ENCODE measurements around the gene MPHOSPH8. TPM values are rescaled to one million over a fixed set of nuclear protein-coding genes. Genes with fewer than 3 reads are reported as not detected.

Gene MPHOSPH8
- total RNA-seq, 2 experiments from 2014 or later = 44.9 to 49.6 TPM

DNA sequence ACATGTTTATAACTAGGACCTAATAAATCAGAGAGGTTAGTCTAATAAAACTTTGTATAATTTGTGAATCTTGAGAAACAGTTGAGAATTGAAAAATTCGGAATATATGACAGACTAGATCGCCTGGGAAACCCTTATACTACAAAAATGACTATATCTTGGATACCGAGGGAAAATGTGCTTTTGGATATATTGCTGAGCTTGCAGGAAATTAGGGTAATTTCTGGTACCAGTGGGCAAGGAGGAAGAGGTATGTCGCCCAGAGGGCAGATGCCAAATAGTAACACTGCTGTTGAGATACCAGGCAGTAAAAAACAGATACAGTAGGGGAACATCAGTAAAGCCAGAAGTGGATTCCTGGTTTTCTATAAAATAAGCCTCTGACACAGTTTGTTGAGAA lies 17.3 kb downstream of the MPHOSPH8 start:
- POLR2A ChIA-PET = no interaction called here
- no peak overlapping the region for H3K27ac Mint-ChIP-seq

DNA sequence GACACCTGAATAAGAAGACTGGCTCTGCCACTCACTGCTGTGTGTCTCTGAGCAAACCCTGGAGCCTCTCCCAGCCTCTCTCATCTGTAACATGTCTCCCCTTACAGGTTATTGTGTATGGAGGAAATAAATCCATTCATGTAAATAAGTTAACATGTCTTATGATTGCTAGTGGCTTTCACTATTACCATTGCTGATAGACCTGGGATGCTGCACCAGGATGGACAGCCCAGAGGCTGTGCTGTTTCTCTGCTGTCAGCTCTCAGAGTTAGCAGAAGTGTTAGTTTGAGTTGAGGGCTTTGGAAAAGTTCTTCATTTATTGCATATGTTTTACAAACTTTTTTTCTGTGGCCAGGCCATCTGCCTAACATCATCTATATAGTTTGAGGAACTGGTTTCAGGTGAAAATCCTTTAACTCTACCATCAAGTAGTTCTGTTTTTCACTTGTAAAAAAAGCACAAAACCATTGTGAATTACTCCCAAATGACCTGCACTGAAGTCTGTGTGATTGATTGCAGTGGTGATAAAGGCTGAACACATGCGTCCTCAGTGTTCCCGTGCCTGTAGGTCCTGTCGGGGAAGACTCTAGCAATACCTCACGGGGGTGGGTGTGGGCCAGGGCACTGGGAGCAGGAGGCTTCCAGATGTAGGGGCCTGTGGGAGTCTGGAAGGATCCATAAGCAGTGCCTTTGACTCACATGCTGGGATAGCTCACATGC lies 24.6 kb downstream of the MPHOSPH8 start:
- Mint-ChIP-seq H3K27me3 (no peaks in the 10 kb centered on the region), H3K9me3 (no peaks in the 10 kb centered on the region), H3K4me1 (no peaks in the 10 kb centered on the region), H3K4me3 (no peak overlapping the region), H3K27ac (no peak overlapping the region), H3K36me3 (ENCODE audit: low read depth) (peaks cover 49% of the 10 kb centered on the region)
- POLR2A ChIA-PET = no interaction called here
- DNase-seq = no peak
- CTCF ChIA-PET = no interaction called here

More for the DNA sequence above, 17.3 kb downstream of the MPHOSPH8 start:
- no peaks in the 10 kb centered on the region for H3K9me3 Mint-ChIP-seq
- DNase-seq = no peak
- no peak overlapping the region for H3K4me3 Mint-ChIP-seq
- CTCF ChIA-PET = interaction anchor here (1.1 kb wide), 1 partner anchor 17 kb away, joined by 3 read pairs; the partner anchor contains the start of gene MPHOSPH8
- H3K36me3 Mint-ChIP-seq (ENCODE audit: low read depth) = peaks cover 55% of the 10 kb centered on the region
- no peaks in the 10 kb centered on the region for H3K4me1 Mint-ChIP-seq
- no peaks in the 10 kb centered on the region for H3K27me3 Mint-ChIP-seq

DNA sequence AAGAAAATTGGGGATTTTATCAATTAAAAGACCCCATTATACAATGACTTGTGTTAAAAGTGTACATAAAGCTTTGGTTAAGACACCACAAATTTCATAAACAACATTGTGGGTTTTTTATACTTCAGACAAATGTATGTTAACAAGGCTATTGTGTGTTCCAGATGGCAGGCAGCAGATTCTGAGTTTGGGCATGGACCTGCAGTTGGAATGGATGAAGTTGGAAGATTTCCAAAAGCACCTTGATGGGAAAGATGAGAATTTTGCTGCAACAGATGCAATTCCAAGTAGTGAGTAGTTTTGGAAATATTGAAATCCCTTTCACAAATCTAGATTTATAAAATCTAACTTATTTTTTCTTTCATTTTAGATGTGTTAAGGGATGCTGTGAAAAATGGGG lies 25.4 kb downstream of the MPHOSPH8 start:
- no peak overlapping the region for H3K4me3 Mint-ChIP-seq
- no peak overlapping the region for H3K27ac Mint-ChIP-seq
- H3K36me3 Mint-ChIP-seq (ENCODE audit: low read depth) = peaks cover 52% of the 10 kb centered on the region
- no peak for DNase-seq
- H3K9me3 Mint-ChIP-seq = no peaks in the 10 kb centered on the region
- ChIA-PET POLR2A (no interaction called here), CTCF (no interaction called here)
- H3K4me1 Mint-ChIP-seq = no peaks in the 10 kb centered on the region
- H3K27me3 Mint-ChIP-seq = no peaks in the 10 kb centered on the region

DNA sequence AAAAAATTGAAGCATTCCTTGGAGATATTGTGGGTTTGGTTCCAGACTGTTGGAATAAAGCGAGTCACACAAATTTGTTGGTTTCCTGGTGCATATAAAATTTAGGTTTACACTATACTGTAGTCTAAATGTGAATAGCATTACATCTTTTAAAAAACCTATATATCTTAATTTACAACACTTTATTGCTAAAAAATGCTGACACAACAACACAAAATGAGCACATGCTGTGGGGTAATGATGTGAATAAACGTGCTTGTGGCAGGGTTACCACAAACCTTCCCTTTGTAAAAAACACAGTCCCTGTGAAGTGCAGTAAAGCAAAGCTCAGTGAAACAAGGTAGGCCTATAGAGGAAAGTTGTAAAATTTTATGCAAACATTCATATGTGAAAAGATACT lies 27.7 kb downstream of the MPHOSPH8 start:
- CTCF ChIA-PET = no interaction called here

DNA sequence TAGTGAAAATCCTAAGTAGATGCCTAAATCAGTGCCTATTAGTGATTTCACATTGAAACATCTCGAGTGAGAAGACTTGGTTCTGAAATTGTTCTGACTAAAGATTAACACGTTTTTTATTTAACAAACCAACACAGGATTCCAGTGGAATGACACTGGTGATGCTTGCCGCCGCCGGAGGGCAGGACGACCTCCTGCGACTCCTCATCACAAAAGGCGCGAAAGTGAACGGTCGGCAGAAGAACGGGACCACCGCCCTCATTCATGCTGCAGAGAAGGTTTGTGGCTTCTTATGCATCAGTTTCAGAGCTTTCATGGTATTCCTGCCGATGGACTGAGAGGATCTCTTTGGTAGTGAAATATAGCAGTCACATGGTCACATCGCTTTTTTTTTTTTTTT lies 28.1 kb downstream of the MPHOSPH8 start:
- Mint-ChIP-seq H3K36me3 (ENCODE audit: low read depth) (peaks cover 64% of the 10 kb centered on the region), H3K9me3 (no peaks in the 10 kb centered on the region), H3K4me1 (peaks cover 6% of the 10 kb centered on the region), H3K4me3 (no peak overlapping the region), H3K27me3 (no peaks in the 10 kb centered on the region), H3K27ac (no peak overlapping the region)
- DNase-seq = no peak
- CTCF ChIA-PET = no interaction called here
- POLR2A ChIA-PET = no interaction called here

More for the DNA sequence above, 27.7 kb downstream of the MPHOSPH8 start:
- Mint-ChIP-seq H3K27me3 (no peaks in the 10 kb centered on the region), H3K9me3 (no peaks in the 10 kb centered on the region), H3K4me1 (peaks cover 6% of the 10 kb centered on the region), H3K36me3 (ENCODE audit: low read depth) (peaks cover 63% of the 10 kb centered on the region), H3K27ac (no peak overlapping the region), H3K4me3 (no peak overlapping the region)
- DNase-seq = no peak
- POLR2A ChIA-PET = no interaction called here

DNA sequence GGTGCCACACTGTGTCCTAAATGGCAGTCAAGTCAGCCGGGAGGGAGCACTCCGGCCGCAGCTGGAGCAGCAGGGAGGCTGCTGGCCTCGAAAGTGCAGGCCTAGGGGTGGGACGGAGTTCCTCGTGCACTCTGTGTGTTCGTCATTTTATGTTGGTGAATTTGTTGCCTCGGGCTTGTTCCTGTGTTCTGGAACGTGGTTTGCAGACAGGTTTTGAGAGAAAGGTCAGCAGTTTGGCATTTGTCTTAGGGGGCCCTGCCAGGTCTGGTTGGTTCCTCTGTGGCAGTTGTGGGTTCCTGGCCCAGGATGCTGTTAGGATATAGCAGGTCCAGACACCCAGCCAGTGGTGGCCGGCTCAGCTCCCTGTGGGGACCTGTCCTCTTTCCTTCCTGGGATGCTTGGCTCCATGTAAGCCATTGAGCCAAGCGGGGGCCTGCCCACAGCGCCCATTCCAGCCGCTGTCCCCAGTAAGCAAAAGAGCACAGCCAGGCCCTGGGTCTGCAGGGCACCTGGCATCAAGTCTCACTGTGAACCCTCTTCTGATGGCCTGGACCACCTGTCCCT lies 30.0 kb downstream of the MPHOSPH8 start:
- POLR2A ChIA-PET = no interaction called here
- Mint-ChIP-seq H3K4me3 (no peak overlapping the region), H3K4me1 (peaks cover 6% of the 10 kb centered on the region), H3K36me3 (ENCODE audit: low read depth) (peaks cover 68% of the 10 kb centered on the region), H3K9me3 (no peaks in the 10 kb centered on the region), H3K27ac (no peak overlapping the region), H3K27me3 (no peaks in the 10 kb centered on the region)
- no peak for DNase-seq
- CTCF ChIA-PET = no interaction called here

DNA sequence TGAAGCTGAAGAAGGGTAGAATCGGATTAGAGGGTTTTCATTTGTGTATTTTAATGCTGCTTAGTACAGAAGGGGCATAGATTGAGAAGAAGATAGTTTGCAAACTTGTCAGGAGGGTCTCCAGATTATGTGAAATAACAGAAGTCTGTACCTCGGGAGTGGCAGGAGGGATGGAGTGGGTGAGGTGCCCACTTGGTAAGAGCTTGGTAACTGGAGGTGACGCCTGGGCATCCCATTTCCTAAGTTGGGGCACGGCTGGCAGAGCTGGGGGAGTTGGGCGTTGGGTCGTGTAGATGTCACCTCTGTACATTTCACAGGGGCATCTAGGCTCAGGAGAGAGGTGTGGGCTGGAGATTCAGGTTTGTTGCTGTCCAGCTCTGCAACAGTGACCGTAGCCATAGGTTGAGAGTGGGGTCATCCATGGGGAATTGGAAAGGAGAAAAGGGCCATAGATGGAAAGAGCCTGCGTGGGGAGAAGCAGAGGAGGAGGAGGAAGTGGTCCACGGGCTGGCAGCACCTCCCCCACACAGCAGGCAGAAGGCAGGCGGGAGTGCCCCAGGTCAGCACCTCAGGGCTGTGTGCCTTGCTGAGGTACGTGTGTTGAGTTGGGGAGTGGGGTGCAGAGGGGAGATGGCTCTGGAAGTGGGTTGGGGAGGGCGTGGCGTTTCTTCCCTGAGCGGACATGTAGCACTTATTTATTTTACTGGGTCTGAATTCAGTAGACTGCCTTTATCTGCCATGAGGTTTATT lies 31.2 kb downstream of the MPHOSPH8 start:
- DNase-seq = no peak
- H3K27me3 Mint-ChIP-seq = no peaks in the 10 kb centered on the region
- H3K4me3 Mint-ChIP-seq = no peak overlapping the region
- H3K27ac Mint-ChIP-seq = peak overlapping the region; percentile 57
- H3K36me3 Mint-ChIP-seq (ENCODE audit: low read depth) = peaks cover 67% of the 10 kb centered on the region
- no peaks in the 10 kb centered on the region for H3K9me3 Mint-ChIP-seq
- ChIA-PET POLR2A (no interaction called here), CTCF (interaction anchor here (0.6 kb wide), 1 partner anchor 18 kb away, joined by 3 read pairs; no protein-coding TSS in a partner anchor)
- H3K4me1 Mint-ChIP-seq = peaks cover 6% of the 10 kb centered on the region

DNA sequence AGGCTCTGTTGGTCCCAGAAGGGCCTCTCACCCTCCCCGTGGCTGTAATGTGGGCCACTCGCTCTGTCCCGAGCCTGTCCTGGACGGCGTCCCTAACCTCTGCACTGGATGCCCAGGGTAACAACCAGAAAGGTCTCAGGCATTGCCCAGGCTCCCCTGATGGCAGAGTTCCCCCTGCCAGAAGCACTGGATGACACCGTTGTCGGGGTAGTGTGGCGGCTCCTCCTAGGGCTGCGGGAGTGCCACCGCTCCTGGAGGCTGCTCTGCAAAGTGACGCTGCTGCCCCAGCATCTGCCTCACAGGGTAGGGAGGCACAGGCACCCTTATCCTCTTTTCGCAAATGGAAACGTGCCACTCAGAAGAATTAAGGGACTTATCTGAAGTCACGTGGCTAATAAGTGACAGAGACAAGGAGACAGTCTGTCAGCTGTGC lies 32.0 kb downstream of the MPHOSPH8 start:
- Mint-ChIP-seq H3K27me3 (no peaks in the 10 kb centered on the region), H3K27ac (no peak overlapping the region), H3K4me3 (no peak overlapping the region), H3K4me1 (peaks cover 6% of the 10 kb centered on the region), H3K36me3 (ENCODE audit: low read depth) (peaks cover 72% of the 10 kb centered on the region), H3K9me3 (no peaks in the 10 kb centered on the region)
- ChIA-PET POLR2A (no interaction called here), CTCF (no interaction called here)
- DNase-seq = no peak

DNA sequence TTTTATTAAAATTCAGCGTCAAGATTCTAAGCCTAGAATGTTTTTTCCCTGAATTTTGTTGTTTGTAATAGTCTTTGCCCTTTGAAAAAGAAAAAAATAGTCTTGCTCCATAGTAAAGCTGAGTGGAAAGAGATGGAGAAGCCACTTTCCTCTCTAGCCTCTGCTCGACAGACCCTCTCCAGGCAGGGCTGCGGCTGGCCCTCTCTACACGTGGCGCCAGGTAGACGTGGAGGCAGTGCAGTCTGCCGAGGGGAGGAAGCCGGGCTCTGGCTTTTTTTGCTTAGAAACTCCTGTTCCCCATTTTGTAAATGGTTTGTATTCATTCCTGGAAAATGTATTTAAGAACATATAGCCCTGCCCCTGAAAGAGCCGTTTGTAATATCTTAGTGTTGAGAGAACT lies 35.3 kb downstream of the MPHOSPH8 start:
- Mint-ChIP-seq H3K36me3 (ENCODE audit: low read depth) (peaks cover 69% of the 10 kb centered on the region), H3K27ac (no peak overlapping the region), H3K4me1 (peaks cover 6% of the 10 kb centered on the region), H3K27me3 (no peaks in the 10 kb centered on the region), H3K9me3 (no peaks in the 10 kb centered on the region), H3K4me3 (no peak overlapping the region)
- no peak for DNase-seq
- ChIA-PET POLR2A (no interaction called here), CTCF (interaction anchor here (0.6 kb wide), 1 partner anchor 273 kb away, joined by 4 read pairs; no protein-coding TSS in a partner anchor)

DNA sequence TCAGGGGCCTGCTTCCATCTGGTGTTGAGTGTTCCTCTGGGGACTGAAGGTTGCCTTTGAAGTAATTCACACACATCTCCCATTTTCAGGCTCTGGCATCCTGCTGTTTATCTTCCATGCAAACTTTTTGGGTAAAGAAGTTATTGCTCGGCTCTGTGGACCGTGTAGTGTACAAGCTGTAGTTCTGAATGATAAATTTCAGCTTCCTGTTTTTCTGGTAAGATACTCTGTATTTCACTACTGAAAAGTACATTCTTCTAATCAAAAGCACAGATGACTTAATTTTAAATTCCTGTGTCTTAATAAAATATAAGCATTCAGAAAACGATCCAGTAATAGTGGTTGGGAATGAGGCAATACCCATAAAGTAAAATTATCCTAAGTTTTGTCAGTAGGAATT lies 36.7 kb downstream of the MPHOSPH8 start:
- no peaks in the 10 kb centered on the region for H3K27me3 Mint-ChIP-seq
- H3K9me3 Mint-ChIP-seq = no peaks in the 10 kb centered on the region
- H3K4me3 Mint-ChIP-seq = no peak overlapping the region
- ChIA-PET CTCF (no interaction called here), POLR2A (no interaction called here)
- DNase-seq = no peak
- H3K27ac Mint-ChIP-seq = no peak overlapping the region
- H3K4me1 Mint-ChIP-seq = no peaks in the 10 kb centered on the region
- peaks cover 68% of the 10 kb centered on the region for H3K36me3 Mint-ChIP-seq (ENCODE audit: low read depth)

DNA sequence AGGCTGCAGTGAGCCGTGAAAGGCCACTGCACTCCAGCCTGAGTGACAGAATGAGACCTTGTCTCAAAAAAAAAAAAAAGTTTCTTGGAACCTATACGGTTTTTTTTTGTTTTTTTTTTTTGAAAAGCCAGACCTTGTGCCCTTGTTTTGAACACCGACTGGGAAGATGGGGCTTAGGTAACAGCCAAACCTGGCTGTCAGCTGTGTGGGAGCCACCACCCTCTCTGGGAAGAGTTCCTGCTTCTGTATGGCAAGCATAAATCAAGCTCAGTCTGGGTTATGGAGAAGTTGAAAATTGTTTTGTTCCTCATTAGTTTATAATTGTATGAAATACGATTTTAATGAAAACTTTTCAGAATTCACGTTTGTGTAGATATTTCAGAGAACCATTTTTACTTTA lies 39.5 kb downstream of the MPHOSPH8 start:
- ChIA-PET CTCF (interaction anchor here (0.6 to 0.8 kb wide), 2 partner anchors 10 to 388 kb away, joined by 3 to 4 read pairs; no protein-coding TSS in a partner anchor), POLR2A (no interaction called here)
- Mint-ChIP-seq H3K4me1 (peaks cover 1% of the 10 kb centered on the region), H3K4me3 (no peak overlapping the region), H3K27ac (no peak overlapping the region), H3K27me3 (no peaks in the 10 kb centered on the region), H3K9me3 (no peaks in the 10 kb centered on the region), H3K36me3 (ENCODE audit: low read depth) (peaks cover 64% of the 10 kb centered on the region)
- no peak for DNase-seq

DNA sequence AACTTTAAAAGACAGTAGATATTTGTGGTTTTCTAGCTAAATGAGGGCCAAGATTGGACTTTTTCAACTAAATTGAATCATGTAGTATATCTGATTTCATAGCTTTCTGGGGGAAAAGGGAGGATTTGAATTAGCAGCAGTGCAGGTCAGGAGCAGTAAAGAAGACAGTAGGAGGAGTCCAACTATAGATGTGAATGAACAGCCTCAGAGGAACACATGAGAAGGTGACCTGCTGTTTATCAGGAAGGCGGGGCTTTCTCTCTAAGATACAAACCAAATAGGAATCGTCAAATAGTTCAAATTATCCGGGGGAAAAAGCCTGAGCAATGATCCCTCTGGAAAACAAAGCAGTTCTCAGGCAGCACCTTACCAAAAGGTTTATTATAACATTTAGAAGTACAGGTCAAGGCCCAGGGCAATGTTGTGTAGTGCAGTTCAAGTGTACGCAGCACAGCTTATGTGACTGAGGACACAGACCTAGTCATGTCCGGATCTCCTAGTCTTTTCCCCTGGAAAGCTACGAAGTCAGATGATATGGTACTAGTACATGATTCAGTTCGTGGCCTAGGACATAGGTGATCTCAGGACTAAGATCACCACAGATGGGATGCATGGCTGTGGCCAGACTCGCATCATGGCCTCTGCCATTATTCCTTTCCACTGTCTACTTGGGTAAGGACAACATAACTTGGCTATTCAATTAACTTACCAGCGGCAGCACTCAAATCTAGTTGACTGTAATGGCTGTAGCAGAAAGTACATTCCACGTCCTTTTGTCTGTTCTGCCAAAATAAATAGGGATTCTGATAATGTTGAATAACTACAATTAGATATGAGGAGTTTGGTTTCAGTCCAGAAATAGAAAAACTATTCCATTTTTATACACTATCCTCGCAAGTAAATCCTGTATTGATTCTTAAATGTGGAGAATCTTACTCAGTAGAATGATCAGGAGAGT lies 40.3 kb downstream of the MPHOSPH8 start:
- ChIA-PET POLR2A (no interaction called here), CTCF (interaction anchor here (0.8 kb wide), 1 partner anchor 9 kb away, joined by 4 read pairs; no protein-coding TSS in a partner anchor)
- Mint-ChIP-seq H3K27ac (peak overlapping the region; percentile 82), H3K36me3 (ENCODE audit: low read depth) (peaks cover 60% of the 10 kb centered on the region), H3K9me3 (no peaks in the 10 kb centered on the region), H3K27me3 (no peaks in the 10 kb centered on the region), H3K4me3 (no peak overlapping the region), H3K4me1 (peaks cover 3% of the 10 kb centered on the region)
- no peak for DNase-seq

All from activated CD4-positive, alpha-beta T cell treated with anti-CD3 and anti-CD28 coated beads, Interleukin-2, amount 10 ng/mL, durations not matched to agents 7 days and 5 days (primary cell).